Transverse colon (tissue), 3 donors: Measurements from ENCODE around the gene HS3ST3A1.

Experiments
- POLR2A ChIP-seq: fragments of 450-650 bp; IDR thresholded peaks from one replicate; pipeline ENCODE4 v1.6.1; 2016; ENCODE audit warnings: antibody characterized with exemption, mild to moderate bottlenecking, moderate library complexity
- TF ChIP-seq, protein P1 (sequence below), 5 experiments: fragments of 200-600 bp in 3 of 5; fragments of 450-650 bp in 2 of 5; sonication (generic) in 3 of 5; IDR thresholded peaks; 1 replicate in 2 of 5; 2 replicates in 3 of 5; pipeline ENCODE4 v1.5.1; 2016 to 2017; ENCODE audit warnings: antibody characterized with exemption in 5 of 5, inconsistent platforms in 3 of 5, mild to moderate bottlenecking in 2 of 5, moderate library complexity in 1 of 5

DNA sequence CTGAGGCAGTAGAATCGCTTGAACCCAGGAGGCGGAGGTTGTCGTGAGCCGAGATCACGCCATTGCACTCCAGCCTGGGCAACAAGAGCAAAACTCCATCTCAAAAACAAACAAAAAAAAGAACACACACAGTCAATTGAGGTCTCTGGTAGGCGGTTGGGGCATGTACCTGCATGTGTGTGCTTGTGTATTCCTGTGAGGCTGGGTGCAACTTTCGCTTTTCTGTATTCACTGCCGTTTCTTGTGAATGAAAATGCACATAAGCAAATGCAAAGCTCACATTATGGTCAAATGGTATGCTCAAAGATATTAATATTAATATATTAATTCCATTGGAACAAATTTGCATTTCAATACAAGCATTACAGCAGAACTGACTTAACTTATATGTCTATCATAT lies 20.9 kb downstream of the HS3ST3A1 start:
- TF ChIP-seq, protein P1, sequence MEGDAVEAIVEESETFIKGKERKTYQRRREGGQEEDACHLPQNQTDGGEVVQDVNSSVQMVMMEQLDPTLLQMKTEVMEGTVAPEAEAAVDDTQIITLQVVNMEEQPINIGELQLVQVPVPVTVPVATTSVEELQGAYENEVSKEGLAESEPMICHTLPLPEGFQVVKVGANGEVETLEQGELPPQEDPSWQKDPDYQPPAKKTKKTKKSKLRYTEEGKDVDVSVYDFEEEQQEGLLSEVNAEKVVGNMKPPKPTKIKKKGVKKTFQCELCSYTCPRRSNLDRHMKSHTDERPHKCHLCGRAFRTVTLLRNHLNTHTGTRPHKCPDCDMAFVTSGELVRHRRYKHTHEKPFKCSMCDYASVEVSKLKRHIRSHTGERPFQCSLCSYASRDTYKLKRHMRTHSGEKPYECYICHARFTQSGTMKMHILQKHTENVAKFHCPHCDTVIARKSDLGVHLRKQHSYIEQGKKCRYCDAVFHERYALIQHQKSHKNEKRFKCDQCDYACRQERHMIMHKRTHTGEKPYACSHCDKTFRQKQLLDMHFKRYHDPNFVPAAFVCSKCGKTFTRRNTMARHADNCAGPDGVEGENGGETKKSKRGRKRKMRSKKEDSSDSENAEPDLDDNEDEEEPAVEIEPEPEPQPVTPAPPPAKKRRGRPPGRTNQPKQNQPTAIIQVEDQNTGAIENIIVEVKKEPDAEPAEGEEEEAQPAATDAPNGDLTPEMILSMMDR (IDR thresholded peaks at IDR 0.05) = no peak
- TF ChIP-seq POLR2A = no peak
